GM12878 (cell line): Measurements from ENCODE around the gene FOXP3. TPM values are rescaled to one million over a fixed set of nuclear protein-coding genes. Genes with fewer than 3 reads are reported as not detected.

Experiments
- ATAC-seq: fragments of 200-7000 bp; cut with Tn5 transposase; 3 replicates; pipeline ENCODE4 v1.9.1; 2020; ENCODE audit warnings: mild to moderate bottlenecking, moderate library complexity
- BruUV-seq: library from RNA; stranded (reverse); fragments of 400-500 nt; replicated peaks from 2 replicates; lab custom pipeline; 2021; lab: Mats Ljungman, UMichigan
- CTCF ChIA-PET: fragments of 300-600 bp; sonication (Branson Sonifier 250); formaldehyde crosslinking; extraction: SDS; loops from one replicate; lab custom pipeline; 2021; ENCODE audit warnings: inconsistent platforms; lab: Yijun Ruan, JAX
- POLR2A ChIA-PET: fragments of 350-600 bp; formaldehyde crosslinking; extraction: SDS; loops from one replicate; lab custom pipeline; 2021; ENCODE audit warnings: inconsistent platforms; lab: Charles Lee
- RAD21 ChIA-PET: fragments of 300-600 bp; sonication (Branson Sonifier 250); formaldehyde crosslinking; loops from one replicate; lab custom pipeline; 2023; ENCODE audit warnings: antibody characterized with exemption; ENCODE audit not compliant: unreplicated experiment; lab: Charles Lee
- SMC1A ChIA-PET: fragments of 300-600 bp; sonication (Branson Sonifier 250); formaldehyde crosslinking; loops from one replicate; lab custom pipeline; 2023; ENCODE audit not compliant: unreplicated experiment, uncharacterized antibody; lab: Charles Lee
- DNase-seq: peaks from one replicate; pipeline ENCODE4 v3.0.0-alpha.2; 2011; ENCODE audit warnings: low read depth, low spot score
- FAIRE-seq: peaks from 3 replicates; lab custom pipeline; 2011; peaks lifted over from hg19 to GRCh38; lab: Jason Lieb, UNC
- H2AFZ ChIP-seq: 2 replicates; pipeline ENCODE4 v1.6.0; 2011; ENCODE audit warnings: low read depth, low read length, control low read depth; ENCODE audit not compliant: control insufficient read depth
- H3K27ac ChIP-seq: 2 replicates; pipeline ENCODE4 v1.5.1; 2011; ENCODE audit warnings: control low read depth; ENCODE audit not compliant: control insufficient read depth, insufficient read depth
- H3K27me3 ChIP-seq, 2 experiments: replicated peaks in 1 of 2; 2 replicates each; pipeline versions ENCODE4 v1.6.0 to v1.6.1; 2011; ENCODE audit warnings: low read length in 1 of 2; ENCODE audit not compliant: control insufficient read depth in 2 of 2, insufficient read depth in 2 of 2
- H3K36me3 ChIP-seq, 2 experiments: 2 replicates each; pipeline ENCODE4 v1.5.1; 2011; ENCODE audit warnings: low read length in 1 of 2; ENCODE audit not compliant: control insufficient read depth in 2 of 2, insufficient read depth in 2 of 2
- H3K4me1 ChIP-seq: 2 replicates; pipeline ENCODE4 v1.6.1; 2011; ENCODE audit warnings: mild to moderate bottlenecking, low read length, moderate library complexity, mixed read lengths; ENCODE audit not compliant: control insufficient read depth, insufficient read depth
- H3K4me2 ChIP-seq: 2 replicates; pipeline ENCODE4 v1.6.0; 2011; ENCODE audit warnings: control low read depth; ENCODE audit not compliant: control insufficient read depth, insufficient read depth
- H3K4me3 ChIP-seq: fragments of 200-600 bp; sonication (generic); 2 replicates; pipeline ENCODE4 v1.5.1; 2016
- H3K79me2 ChIP-seq: 2 replicates; pipeline ENCODE4 v1.6.0; 2011; ENCODE audit warnings: low read length; ENCODE audit not compliant: control insufficient read depth, insufficient read depth
- H3K9ac ChIP-seq: 2 replicates; pipeline ENCODE4 v1.8.0; 2011; ENCODE audit warnings: low read length, control low read depth, mixed read lengths; ENCODE audit not compliant: control insufficient read depth, insufficient read depth
- H3K9me3 ChIP-seq: replicated peaks from 3 replicates; pipeline ENCODE4 v1.5.1; 2011; ENCODE audit warnings: mild to moderate bottlenecking, low read length; ENCODE audit not compliant: control insufficient read depth, insufficient read depth
- H4K20me1 ChIP-seq: 2 replicates; pipeline ENCODE4 v1.6.0; 2011; ENCODE audit not compliant: control insufficient read depth, insufficient read depth
- BCL11A ChIP-seq: IDR thresholded peaks from 2 replicates; pipeline ENCODE4 v1.6.1; 2011; ENCODE audit warnings: low read depth, low read length
- BHLHE40 ChIP-seq, 2 experiments: fragments of 450-650 bp in 1 of 2; IDR thresholded peaks; 2 replicates each; pipeline ENCODE4 v1.6.1; 2011 to 2017; ENCODE audit warnings: low read depth in 2 of 2, borderline replicate concordance in 1 of 2, improper control_type of control experiment in 1 of 2, low read length in 1 of 2, mild to moderate bottlenecking in 1 of 2
- CREM ChIP-seq: IDR thresholded peaks from 2 replicates; pipeline ENCODE4 v1.6.1; 2014; ENCODE audit warnings: antibody characterized with exemption, low read depth
- HDGF ChIP-seq: fragments of 450-650 bp; IDR thresholded peaks from 2 replicates; pipeline ENCODE4 v1.6.1; 2016; ENCODE audit warnings: antibody characterized with exemption
- IKZF2 ChIP-seq, 2 experiments: fragments of 450-650 bp; IDR thresholded peaks; 2 replicates each; pipeline ENCODE4 v1.6.1; 2017; ENCODE audit warnings: mild to moderate bottlenecking in 2 of 2, moderate library complexity in 2 of 2
- MYC ChIP-seq: IDR thresholded peaks from 2 replicates; pipeline ENCODE4 v1.6.1; 2011; ENCODE audit warnings: mild to moderate bottlenecking, low read length, moderate library complexity, inconsistent platforms; ENCODE audit not compliant: insufficient read depth, insufficient replicate concordance, insufficient read length, severe bottlenecking
- NR2C1 ChIP-seq: fragments of 450-650 bp; IDR thresholded peaks from 2 replicates; pipeline ENCODE4 v1.6.1; 2017; ENCODE audit warnings: antibody characterized with exemption, mild to moderate bottlenecking, moderate library complexity
- SIX5 ChIP-seq: IDR thresholded peaks from 2 replicates; pipeline ENCODE4 v1.6.1; 2011; ENCODE audit warnings: mild to moderate bottlenecking, low read depth, low read length, moderate library complexity; ENCODE audit not compliant: severe bottlenecking
- SMC3 ChIP-seq: IDR thresholded peaks from 2 replicates; pipeline ENCODE4 v1.6.1; 2011; ENCODE audit warnings: low read length, improper control_type of control experiment, borderline replicate concordance
- SREBF1 ChIP-seq: IDR thresholded peaks from 2 replicates; pipeline ENCODE4 v1.6.1; 2012; ENCODE audit warnings: mild to moderate bottlenecking, low read length
- SREBF2 ChIP-seq: IDR thresholded peaks from 2 replicates; pipeline ENCODE4 v1.6.1; 2012; ENCODE audit warnings: mild to moderate bottlenecking, low read length
- SRF ChIP-seq, 2 experiments: IDR thresholded peaks; 2 replicates each; pipeline ENCODE4 v1.6.1; 2011; ENCODE audit warnings: low read depth in 2 of 2, low read length in 2 of 2, mild to moderate bottlenecking in 1 of 2, moderate library complexity in 1 of 2
- SUZ12 ChIP-seq: fragments of 200-600 bp; sonication (generic); IDR thresholded peaks from one replicate; pipeline ENCODE4 v1.6.1; 2018; ENCODE audit warnings: antibody characterized with exemption, mild to moderate bottlenecking; ENCODE audit not compliant: unreplicated experiment
- ZNF384 ChIP-seq: IDR thresholded peaks from 2 replicates; pipeline ENCODE4 v1.6.1; 2012; ENCODE audit warnings: low read depth, mild to moderate bottlenecking, low read length, improper control_type of control experiment, borderline replicate concordance
- WGBS: methylation state at CpG from one replicate; pipeline ENCODE4 v1.1.6; 2016; ENCODE audit warnings: low lambda C conversion rate; ENCODE audit not compliant: insufficient replicate concordance, insufficient coverage; ENCODE audit errors: missing lambda C conversion rate; 5-methylcytosine and 5-hydroxymethylcytosine counted together
- in situ Hi-C: fragments of 300-500 bp; cut with MboI; formaldehyde crosslinking; loops from 9 replicates; pipeline ENCODE4 v1.14.3; 2018; ENCODE audit warnings: mixed read lengths
- intact Hi-C: fragments of 100-400 bp; cut with micrococcal nuclease; formaldehyde crosslinking; loops from one replicate; pipeline ENCODE4 v1.14.2; 2022; ENCODE audit not compliant: unreplicated experiment
- polyA plus RNA-seq, 11 experiments: library from polyadenylated mRNA; depleted of rRNA in 4 of 11; unstranded in 6 of 11; stranded (reverse) in 5 of 11; fragments of >200 nt; fragmentation: Nextera tagmentation in 4 of 11; fragmentation: Illumina TruSeq in 1 of 11; extraction: Ambion mirVana in 4 of 11; extraction: Trizol in 1 of 11; gene quantifications; 1 replicate in 1 of 11; 2 replicates in 10 of 11; pipeline versions ENCODE4 v1.2.1 to v1.2.3, GENCODE V29; 2011 to 2016; ENCODE audit warnings: inconsistent platforms in 2 of 11, missing spikeins in 2 of 11, low read depth in 1 of 11
- total RNA-seq, 4 experiments: library from RNA; depleted of rRNA in 3 of 4; stranded (reverse); fragments of >200 nt in 3 of 4; fragmentation: Illumina TruSeq in 1 of 4; extraction: Trizol in 1 of 4; gene quantifications; 2 replicates each; pipeline versions ENCODE4 v1.2.1 to v1.2.3, GENCODE V29; 2013 to 2021
- TF ChIP-seq, protein P1 (sequence below): fragments of 450-650 bp; IDR thresholded peaks from 2 replicates; pipeline ENCODE4 v1.6.1; 2016; ENCODE audit warnings: mild to moderate bottlenecking, moderate library complexity, borderline replicate concordance
- TF ChIP-seq, protein P2 (sequence below): fragments of 450-650 bp; formaldehyde crosslinking; IDR thresholded peaks from 2 replicates; pipeline ENCODE4 v1.5.0; 2022; ENCODE audit warnings: mild to moderate bottlenecking, missing genetic modification characterization
- TF ChIP-seq, protein P3 (sequence below): IDR thresholded peaks from 2 replicates; pipeline ENCODE4 v1.6.1; 2012; ENCODE audit warnings: low read depth, low read length, improper control_type of control experiment

FOXP3 gene
- total and polyA plus RNA-seq, 10 of the 15 experiments (the other 5 are each of a cell fraction or from before 2014, with no cell fraction given), result 0.02 to 0.21 (median 0.08) TPM; not detected in 3

DNA sequence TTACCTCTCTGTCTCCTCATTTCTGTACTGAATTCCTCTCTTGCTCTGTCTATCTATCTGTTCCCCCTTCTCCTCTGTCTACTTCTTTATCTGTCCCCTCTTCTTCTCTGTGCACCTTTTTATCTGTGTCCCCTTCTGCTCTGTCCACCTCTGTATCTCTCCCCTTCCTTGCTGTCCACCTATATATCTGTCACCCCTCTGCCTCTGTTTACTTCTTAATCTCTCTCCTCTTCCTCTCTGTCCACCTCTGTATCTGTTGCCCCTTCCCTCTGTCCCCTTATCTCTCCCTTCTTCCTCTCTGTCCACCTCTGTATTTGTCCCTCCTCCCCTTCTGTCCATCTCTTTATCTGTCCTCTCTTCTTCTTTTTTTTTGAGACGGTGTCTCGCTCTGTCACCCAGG, 20.3 kb downstream of the FOXP3 start:
- ATAC-seq (no peak), FAIRE-seq (no peak), DNase-seq (no peak)
- Histone ChIP-seq H3K9me3 (no peaks in the 10 kb centered on the region), H3K27me3 (no peaks in the 10 kb centered on the region), H3K9ac (no peak overlapping the region), H4K20me1 (no peaks in the 10 kb centered on the region), H3K4me3 (no peak overlapping the region), H3K79me2 (no peaks in the 10 kb centered on the region), H3K4me2 (no peak overlapping the region), H3K27ac (no peak overlapping the region), H3K36me3 (peaks cover 0 to 2% of the 10 kb centered on the region in 2 experiments; a peak in 2 of 4 replicates), H3K4me1 (no peaks in the 10 kb centered on the region), H2AFZ (no peak overlapping the region)
- no TSS peak for BruUV-seq
- TF ChIP-seq CREM (no peak), BHLHE40 (IDR thresholded peaks at IDR 0.05; ENCODE audit: borderline replicate concordance in 1 of 2, low read depth in 2 of 2, low read length in 1 of 2) (no peak), MYC (no peak), SIX5 (no peak), NR2C1 (no peak), ZNF384 (no peak), IKZF2 (IDR thresholded peaks at IDR 0.05) (no peak), SUZ12 (no peak), SMC3 (no peak), BCL11A (no peak), SRF (IDR thresholded peaks at IDR 0.05; ENCODE audit: low read depth in 2 of 2, low read length in 2 of 2) (no peak), SREBF2 (no peak), SREBF1 (no peak), HDGF (no peak)
- TF ChIP-seq, protein P1, sequence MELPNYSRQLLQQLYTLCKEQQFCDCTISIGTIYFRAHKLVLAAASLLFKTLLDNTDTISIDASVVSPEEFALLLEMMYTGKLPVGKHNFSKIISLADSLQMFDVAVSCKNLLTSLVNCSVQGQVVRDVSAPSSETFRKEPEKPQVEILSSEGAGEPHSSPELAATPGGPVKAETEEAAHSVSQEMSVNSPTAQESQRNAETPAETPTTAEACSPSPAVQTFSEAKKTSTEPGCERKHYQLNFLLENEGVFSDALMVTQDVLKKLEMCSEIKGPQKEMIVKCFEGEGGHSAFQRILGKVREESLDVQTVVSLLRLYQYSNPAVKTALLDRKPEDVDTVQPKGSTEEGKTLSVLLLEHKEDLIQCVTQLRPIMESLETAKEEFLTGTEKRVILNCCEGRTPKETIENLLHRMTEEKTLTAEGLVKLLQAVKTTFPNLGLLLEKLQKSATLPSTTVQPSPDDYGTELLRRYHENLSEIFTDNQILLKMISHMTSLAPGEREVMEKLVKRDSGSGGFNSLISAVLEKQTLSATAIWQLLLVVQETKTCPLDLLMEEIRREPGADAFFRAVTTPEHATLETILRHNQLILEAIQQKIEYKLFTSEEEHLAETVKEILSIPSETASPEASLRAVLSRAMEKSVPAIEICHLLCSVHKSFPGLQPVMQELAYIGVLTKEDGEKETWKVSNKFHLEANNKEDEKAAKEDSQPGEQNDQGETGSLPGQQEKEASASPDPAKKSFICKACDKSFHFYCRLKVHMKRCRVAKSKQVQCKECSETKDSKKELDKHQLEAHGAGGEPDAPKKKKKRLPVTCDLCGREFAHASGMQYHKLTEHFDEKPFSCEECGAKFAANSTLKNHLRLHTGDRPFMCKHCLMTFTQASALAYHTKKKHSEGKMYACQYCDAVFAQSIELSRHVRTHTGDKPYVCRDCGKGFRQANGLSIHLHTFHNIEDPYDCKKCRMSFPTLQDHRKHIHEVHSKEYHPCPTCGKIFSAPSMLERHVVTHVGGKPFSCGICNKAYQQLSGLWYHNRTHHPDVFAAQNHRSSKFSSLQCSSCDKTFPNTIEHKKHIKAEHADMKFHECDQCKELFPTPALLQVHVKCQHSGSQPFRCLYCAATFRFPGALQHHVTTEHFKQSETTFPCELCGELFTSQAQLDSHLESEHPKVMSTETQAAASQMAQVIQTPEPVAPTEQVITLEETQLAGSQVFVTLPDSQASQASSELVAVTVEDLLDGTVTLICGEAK, result no peak
- TF ChIP-seq, protein P2, sequence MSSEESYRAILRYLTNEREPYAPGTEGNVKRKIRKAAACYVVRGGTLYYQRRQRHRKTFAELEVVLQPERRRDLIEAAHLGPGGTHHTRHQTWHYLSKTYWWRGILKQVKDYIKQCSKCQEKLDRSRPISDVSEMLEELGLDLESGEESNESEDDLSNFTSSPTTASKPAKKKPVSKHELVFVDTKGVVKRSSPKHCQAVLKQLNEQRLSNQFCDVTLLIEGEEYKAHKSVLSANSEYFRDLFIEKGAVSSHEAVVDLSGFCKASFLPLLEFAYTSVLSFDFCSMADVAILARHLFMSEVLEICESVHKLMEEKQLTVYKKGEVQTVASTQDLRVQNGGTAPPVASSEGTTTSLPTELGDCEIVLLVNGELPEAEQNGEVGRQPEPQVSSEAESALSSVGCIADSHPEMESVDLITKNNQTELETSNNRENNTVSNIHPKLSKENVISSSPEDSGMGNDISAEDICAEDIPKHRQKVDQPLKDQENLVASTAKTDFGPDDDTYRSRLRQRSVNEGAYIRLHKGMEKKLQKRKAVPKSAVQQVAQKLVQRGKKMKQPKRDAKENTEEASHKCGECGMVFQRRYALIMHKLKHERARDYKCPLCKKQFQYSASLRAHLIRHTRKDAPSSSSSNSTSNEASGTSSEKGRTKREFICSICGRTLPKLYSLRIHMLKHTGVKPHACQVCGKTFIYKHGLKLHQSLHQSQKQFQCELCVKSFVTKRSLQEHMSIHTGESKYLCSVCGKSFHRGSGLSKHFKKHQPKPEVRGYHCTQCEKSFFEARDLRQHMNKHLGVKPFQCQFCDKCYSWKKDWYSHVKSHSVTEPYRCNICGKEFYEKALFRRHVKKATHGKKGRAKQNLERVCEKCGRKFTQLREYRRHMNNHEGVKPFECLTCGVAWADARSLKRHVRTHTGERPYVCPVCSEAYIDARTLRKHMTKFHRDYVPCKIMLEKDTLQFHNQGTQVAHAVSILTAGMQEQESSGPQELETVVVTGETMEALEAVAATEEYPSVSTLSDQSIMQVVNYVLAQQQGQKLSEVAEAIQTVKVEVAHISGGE, result no peak
- TF ChIP-seq, protein P3, sequence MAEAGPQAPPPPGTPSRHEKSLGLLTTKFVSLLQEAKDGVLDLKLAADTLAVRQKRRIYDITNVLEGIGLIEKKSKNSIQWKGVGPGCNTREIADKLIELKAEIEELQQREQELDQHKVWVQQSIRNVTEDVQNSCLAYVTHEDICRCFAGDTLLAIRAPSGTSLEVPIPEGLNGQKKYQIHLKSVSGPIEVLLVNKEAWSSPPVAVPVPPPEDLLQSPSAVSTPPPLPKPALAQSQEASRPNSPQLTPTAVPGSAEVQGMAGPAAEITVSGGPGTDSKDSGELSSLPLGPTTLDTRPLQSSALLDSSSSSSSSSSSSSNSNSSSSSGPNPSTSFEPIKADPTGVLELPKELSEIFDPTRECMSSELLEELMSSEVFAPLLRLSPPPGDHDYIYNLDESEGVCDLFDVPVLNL, result no peak
- ChIA-PET CTCF (no interaction called here), SMC1A (no interaction called here), RAD21 (no interaction called here), POLR2A (no interaction called here)
- in situ Hi-C loops, result no loop called here
- intact Hi-C loops, result no loop called here
- 30% methylated on average over 2 of the region's 2 CpGs for WGBS
